T47D (cell line): Measurements from ENCODE around the gene HMGB1.
A peak's percentile ranks its signal among the peaks of the same experiment; 100 is the strongest.

ENCODE experiments used
- DNase-seq, 2 experiments: peaks; one replicate each; pipeline versions ENCODE4 v3.0.0 to v3.0.0-alpha.2; 2011 to 2012; ENCODE audit warnings: low read depth in 1 of 2, low spot score in 1 of 2
- JUND ChIP-seq: IDR thresholded peaks from 2 replicates; pipeline ENCODE4 v1.6.1; 2012; ENCODE audit warnings: low read depth
- in situ Hi-C: cut with HindIII; loops from 2 replicates; pipeline ENCODE4 v1.10.0; 2016; ENCODE audit warnings: low sequenced_read_pairs, low pct_unique_long_range_greater_than_20kb

HMGB1 gene

DNA sequence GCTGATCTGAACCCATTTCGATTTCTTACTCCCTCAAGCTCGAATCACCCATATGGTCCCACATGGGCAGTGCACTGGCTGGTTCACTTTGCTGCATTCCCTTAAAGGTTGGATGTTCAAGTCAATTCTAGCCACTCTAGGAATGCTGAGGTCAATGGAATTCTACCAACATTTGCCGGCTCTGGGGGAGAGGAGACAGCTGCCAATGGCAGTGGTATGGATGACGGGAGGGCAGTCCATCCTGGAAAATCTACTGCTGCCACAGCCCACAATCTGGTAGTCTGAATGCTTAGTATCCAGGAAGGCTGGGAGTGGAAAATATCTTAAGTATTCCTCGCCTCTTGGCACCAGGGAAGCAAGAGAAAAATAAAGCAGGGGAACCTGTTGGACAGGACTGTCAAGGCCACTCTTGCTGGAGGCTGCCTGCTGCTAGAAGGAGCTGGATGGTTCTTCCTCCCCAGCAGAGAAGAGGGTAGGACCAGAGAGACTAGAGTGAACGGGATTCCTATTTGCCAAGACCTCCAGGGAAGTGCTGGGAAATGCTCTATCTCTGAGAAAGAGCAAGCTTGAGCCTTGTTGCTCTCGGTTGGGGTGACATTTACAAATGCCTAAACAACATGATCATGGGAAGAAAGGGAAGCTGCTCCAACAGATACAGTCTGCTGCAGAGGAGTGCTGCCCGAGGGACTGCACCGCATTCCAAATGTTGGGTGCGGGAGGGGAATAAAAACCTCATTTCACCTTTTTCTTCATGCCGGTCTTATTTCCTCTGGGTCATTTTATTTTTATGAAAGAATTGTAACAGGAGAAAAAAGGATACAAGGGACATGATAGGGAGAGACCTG is 20.7 kb upstream of the HMGB1 start:
- peak in 1 of 2 experiments; percentile 95 for DNase-seq
- TF ChIP-seq JUND = no peak
- in situ Hi-C loops = no loop called here

DNA sequence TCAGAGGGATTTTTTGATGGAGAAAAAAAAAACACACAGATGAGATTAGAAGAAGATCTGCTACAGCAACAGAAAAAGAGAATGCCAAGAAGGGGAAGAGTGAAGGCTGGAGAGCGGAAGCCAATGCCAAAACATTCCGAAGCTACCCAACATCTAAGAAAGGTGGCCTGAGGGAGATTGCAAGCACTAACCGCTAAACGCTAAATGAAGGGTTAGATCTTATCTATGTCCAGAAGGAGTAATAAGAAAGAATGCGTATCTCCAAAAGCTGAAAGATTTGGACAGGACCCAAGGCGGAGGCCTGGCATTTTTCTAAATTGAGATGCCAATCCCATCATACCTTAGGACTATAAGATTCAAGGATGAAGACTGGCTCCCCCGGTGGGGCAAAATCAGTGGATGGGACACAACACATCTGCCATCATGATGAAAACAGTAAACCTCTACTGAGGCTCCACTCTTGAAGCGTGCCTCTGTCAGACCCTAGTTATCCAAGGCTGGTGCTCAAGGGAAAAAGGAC is 15.6 kb upstream of the HMGB1 start:
- in situ Hi-C loops = no loop called here
- DNase-seq = peak in 1 of 2 experiments; percentile 54
- no peak for TF ChIP-seq JUND

DNA sequence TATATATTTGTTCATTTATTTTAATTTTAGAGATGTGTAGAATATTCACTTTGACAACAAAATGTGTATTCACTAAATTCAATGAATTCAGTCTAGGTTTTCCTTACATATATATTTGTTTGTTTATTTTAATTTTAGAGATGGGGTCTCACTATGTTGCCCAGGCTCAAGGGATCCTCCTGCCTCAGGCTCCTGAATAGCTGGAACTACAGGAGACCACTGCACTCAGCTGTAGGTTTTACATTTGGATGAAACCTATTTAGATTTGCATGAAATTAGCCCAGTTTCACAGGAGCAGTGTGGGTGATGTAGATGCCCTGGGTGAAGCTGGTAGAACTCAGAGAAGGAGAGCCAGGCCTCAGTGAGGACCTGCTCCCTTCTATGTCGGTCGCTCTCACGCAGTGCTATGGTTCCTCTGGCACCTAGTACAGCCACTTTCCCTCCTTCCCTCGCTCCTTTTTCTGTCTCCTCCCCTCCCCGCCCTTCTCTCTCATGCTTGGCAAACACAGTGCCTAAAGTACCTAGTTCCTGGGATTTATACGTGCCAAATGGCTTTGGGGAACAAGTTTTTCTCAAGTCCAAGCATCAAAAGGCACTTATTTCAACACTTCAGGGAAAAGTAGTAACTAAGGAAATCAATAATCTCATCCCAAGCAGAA is 14.7 kb upstream of the HMGB1 start:
- DNase-seq = peak in 1 of 2 experiments; percentile 74
- in situ Hi-C loops = no loop called here
- no peak for TF ChIP-seq JUND

DNA sequence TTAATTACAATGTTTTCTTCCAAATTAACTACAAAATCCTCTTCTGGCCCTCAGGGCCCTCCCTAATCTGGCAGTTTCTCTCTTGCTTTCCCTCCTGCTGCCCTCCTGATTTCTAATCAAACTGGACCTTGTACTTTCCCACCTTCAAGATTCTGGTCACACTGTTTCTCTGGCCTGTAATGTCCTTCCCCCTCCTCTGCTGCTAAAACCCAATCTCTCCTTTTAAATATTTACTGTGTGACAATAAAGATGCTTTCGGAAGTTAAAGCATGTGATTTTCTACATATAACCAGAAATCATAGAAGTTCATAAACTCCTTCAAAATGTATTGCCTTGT is 14.1 kb upstream of the HMGB1 start:
- DNase-seq = no peak
- no peak for TF ChIP-seq JUND
- in situ Hi-C loops = no loop called here

DNA sequence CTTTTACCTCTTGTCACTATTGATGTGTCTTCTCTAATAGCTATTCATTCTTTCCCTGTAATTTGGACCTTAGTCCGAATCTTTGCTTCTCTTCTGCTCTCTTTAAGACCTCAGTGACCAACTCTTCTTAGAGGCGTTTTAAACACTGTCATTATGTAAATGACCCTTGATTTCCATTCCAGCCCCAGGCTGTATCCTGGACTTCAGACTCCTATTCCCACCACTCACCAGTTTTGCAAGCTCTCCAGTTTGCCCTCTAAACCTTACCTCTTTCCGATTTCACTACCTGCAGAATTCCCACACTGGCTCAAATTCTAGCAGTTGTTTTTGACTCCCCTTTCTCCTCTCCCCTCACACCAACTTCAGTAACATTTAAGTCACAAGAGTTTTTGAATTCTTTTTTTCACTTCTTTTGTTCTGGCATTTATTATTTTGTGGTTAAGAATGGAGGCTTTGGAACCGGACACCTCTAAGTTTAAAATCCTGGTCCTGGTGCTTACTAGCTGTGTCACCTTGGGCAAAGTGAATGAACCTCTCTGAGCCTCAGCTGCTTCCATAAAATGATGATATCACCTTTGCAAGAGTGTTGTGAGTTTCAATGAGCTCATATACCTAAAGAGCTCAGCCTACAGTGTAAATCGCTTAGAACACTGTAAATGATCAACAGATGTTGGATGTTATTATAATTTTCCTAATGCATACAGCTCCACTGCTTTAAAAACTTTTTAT is 13.6 kb upstream of the HMGB1 start:
- no peak for TF ChIP-seq JUND
- in situ Hi-C loops = no loop called here
- DNase-seq = peak in 1 of 2 experiments; percentile 17

DNA sequence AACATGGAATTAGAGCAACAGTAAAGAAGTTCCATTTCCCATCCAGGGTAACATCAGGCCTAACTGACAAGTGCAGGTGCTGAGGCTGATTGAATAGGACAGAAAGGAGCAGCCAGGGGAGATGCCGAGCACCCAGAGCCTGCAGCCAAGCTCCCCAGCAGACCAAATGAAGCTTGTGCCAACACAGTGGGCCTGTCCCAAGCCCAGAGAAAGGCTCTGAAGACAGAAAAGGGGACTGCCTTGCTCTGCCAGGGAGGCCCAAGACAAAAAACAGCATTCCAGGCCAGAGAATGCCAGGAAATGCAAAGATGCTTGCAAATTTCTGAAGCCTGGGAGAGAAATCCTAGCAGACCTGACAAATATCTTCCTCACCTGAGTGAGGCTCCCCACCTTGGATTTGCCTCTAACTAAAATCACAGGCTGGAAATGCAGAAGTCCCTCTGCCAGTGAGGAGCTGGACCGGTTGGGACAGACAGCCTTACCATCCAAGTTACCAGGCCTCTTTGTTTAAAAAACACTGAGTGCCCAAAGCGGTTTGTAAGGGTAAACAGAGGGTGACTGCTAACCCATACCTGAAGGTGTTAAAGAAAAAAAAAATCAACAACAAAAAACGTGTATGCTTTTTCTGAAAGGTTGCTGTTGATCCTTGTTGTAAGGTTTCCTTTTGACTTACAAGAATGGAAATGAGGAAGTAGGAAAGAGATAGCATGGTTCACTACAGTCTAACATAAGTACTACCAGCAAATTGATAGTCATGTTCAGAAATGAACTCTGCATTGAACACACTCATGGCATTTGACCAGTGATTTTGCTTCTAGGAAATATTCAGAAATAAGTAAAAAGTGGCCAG is 11.8 kb upstream of the HMGB1 start:
- no peak for TF ChIP-seq JUND
- in situ Hi-C loops = no loop called here
- DNase-seq = peak in 1 of 2 experiments; percentile 66

DNA sequence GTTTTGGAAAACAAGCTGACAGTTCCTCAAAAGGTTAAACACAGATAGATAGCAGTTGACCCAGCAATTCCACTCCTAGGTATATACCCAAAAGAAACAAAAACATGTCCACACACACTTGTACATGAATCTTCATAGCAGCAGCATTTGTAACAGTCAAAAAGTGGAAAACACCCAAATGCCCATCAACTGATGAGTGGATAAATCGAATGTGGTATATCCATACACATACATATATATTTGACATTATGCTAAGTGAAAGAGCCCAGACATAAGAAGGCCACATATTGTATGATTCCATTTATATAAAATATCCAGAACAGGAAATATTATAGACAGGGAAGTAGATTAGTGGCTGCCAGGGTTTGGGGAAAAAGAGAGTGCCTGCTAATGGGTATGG is 7.9 kb upstream of the HMGB1 start:
- in situ Hi-C loops = no loop called here
- TF ChIP-seq JUND = no peak
- no peak for DNase-seq

DNA sequence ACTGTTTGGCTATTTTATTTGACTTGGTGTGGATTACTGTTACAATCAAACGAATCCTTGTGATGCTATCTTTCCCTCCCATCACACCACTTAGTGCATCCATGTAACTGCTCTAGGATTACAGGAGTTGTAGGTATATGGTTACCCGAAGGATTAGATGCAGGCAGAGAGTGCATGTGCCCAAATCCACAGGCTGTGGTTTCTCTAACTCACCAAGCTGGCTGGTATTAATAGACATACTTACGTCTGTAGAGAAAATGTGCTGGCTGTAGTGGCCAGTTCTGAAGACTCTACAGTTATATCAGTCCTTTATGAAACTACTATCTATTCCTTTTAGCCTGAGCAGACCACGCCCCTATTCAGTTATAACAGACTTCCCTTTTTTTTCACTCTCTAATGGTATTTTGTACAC is 1.1 kb upstream of the HMGB1 start:
- DNase-seq = no peak
- TF ChIP-seq JUND = no peak
- in situ Hi-C loops = no loop called here

DNA sequence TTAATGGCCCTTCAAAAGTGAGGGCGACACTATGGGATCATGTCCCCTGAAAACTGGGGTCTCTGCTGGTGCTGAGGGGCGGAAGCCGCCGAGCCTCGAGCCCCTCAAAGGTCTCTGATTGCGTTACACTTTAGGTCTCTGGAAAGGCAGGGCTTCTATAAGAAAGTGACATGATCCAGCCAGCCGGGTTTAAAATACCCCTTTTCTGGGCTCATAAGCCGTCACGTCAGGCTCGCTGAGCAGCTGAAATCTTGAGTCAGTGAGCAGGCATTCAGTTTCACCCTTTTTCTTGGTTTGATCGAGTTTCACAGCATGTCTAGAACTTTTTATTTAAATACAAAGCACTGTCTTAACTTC is 600 bp upstream of the HMGB1 start:
- TF ChIP-seq JUND = no peak
- no peak for DNase-seq
- in situ Hi-C loops = no loop called here

DNA sequence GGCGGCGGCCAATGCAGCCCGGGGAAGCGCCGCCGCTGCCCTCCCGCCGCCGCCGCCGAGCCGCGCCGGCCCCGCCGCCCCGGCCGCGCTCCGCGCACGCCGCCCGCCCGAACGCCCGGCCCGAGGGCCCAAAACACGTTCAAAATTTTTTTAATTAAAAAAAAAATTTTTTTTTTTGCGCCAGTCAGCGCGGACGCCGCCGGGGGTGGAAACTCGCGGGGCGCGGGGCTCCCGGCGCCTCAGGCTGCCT is 468 bp downstream of the HMGB1 start:
- in situ Hi-C loops = no loop called here
- no peak for TF ChIP-seq JUND

DNA sequence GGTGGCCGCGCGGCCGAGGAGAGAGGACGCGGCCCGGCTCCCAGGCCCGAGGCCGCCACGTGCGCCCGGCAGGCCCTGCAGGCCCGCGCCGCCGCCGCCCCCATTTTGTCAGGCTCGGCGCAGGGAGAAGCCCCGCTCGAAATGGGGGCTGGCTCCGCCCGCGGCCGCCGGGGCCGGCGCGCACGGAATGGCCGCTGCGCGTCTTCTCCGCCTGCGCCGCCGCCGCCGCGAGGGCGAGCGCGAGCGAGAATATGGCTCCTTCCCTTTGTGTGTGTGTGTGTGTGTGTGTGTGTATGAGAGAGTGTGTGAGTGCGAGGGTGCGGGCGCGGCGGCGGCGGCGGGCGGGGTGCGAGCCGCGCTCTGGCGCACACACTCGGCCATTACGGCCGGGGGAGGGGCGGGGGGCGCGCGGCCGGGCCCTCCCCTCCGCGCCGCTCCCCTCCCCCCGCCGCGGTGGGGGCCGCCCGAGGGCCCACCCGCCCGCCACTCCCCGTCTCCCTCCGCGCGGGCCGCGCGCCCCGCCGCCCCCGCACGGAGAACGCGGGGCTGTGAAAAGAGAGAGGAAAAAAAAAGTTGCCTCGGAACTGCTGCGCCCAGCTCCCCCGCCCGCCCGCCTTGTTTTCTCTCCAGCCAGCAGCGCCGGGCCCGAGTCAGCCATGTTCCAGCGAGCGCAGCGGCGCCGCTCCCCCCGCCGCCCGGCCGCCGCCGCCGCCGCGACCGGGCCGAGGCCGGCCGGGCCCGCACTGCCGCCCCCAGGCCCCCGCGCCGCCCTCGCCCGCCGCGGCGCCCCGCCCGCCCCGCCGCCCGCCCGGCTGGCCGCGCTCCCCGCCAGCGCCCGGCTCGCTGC is 1.0 kb downstream of the HMGB1 start:
- TF ChIP-seq JUND = no peak
- in situ Hi-C loops = no loop called here
- DNase-seq = peak in 1 of 2 experiments; percentile 78

More for the DNA sequence above, 468 bp downstream of the HMGB1 start:
- DNase-seq = no peak
